Hepatocyte (in vitro differentiated cells): ENCODE data around the gene FGD4. TPM values are rescaled to one million over a fixed set of nuclear protein-coding genes. Genes with fewer than 3 reads are reported as not detected.

Experiments
- DNase-seq: peaks from one replicate; pipeline ENCODE4 v3.0.0-alpha.2; 2016; ENCODE audit warnings: low spot score
- H2AFZ ChIP-seq: fragments of 200-600 bp; sonication (generic); 2 replicates; pipeline ENCODE4 v1.6.0; 2016; ENCODE audit warnings: antibody characterized with exemption, mild to moderate bottlenecking
- H3K27ac ChIP-seq: fragments of 200-600 bp; sonication (generic); 2 replicates; pipeline ENCODE4 v1.5.1; 2016; ENCODE audit warnings: mild to moderate bottlenecking
- H3K27me3 ChIP-seq: fragments of 200-600 bp; sonication (generic); 2 replicates; pipeline ENCODE4 v1.6.1; 2016
- H3K36me3 ChIP-seq: fragments of 200-600 bp; sonication (generic); replicated peaks from 2 replicates; pipeline ENCODE4 v1.5.1; 2016; ENCODE audit warnings: low read depth; ENCODE audit not compliant: insufficient read depth
- H3K4me1 ChIP-seq: fragments of 200-600 bp; sonication (generic); 2 replicates; pipeline ENCODE4 v1.5.1; 2016; ENCODE audit warnings: mild to moderate bottlenecking, moderate library complexity; ENCODE audit not compliant: insufficient read depth
- H3K4me2 ChIP-seq: fragments of 200-600 bp; sonication (generic); 2 replicates; pipeline ENCODE4 v1.6.0; 2016
- H3K4me3 ChIP-seq: fragments of 200-600 bp; sonication (generic); 2 replicates; pipeline ENCODE4 v1.5.1; 2016; ENCODE audit warnings: mild to moderate bottlenecking
- H3K79me2 ChIP-seq: fragments of 200-600 bp; sonication (generic); 2 replicates; pipeline ENCODE4 v1.6.0; 2017; ENCODE audit warnings: mild to moderate bottlenecking
- H3K9me2 ChIP-seq: fragments of 200-600 bp; sonication (generic); replicated peaks from 2 replicates; pipeline ENCODE4 v1.6.0; 2017; ENCODE audit warnings: mild to moderate bottlenecking; ENCODE audit not compliant: insufficient read depth
- H3K9me3 ChIP-seq: fragments of 200-600 bp; sonication (generic); 2 replicates; pipeline ENCODE4 v1.5.1; 2016; ENCODE audit warnings: low read depth, mild to moderate bottlenecking
- H4K20me1 ChIP-seq: fragments of 200-600 bp; sonication (generic); 2 replicates; pipeline ENCODE4 v1.6.0; 2016; ENCODE audit warnings: mild to moderate bottlenecking; ENCODE audit not compliant: insufficient read depth, poor library complexity, severe bottlenecking
- CTCF ChIP-seq: fragments of 200-600 bp; sonication (generic); IDR thresholded peaks from 2 replicates; pipeline ENCODE4 v1.5.1; 2016; ENCODE audit warnings: antibody characterized with exemption, mild to moderate bottlenecking; ENCODE audit not compliant: poor library complexity
- EZH2 ChIP-seq: fragments of 200-600 bp; sonication (generic); IDR thresholded peaks from 2 replicates; pipeline ENCODE4 v1.6.1; 2016; ENCODE audit warnings: antibody characterized with exemption, mild to moderate bottlenecking, borderline replicate concordance
- EZH2phosphoT487 ChIP-seq: fragments of 200-600 bp; sonication (generic); IDR thresholded peaks from one replicate; pipeline ENCODE4 v1.6.1; 2018; ENCODE audit warnings: antibody characterized with exemption, mild to moderate bottlenecking, low read depth, moderate library complexity; ENCODE audit not compliant: unreplicated experiment, severe bottlenecking
- WGBS: methylation state at CpG from one replicate; pipeline ENCODE4 v1.1.6; 2016; ENCODE audit warnings: low lambda C conversion rate; ENCODE audit errors: missing lambda C conversion rate; 5-methylcytosine and 5-hydroxymethylcytosine counted together
- polyA plus RNA-seq: library from polyadenylated mRNA; unstranded; fragments of >200 nt; fragmentation: Nextera tagmentation; extraction: Ambion mirVana; gene quantifications from 2 replicates; pipeline ENCODE4 v1.2.1, GENCODE V29; 2016
- total RNA-seq: library from RNA; depleted of rRNA; stranded (reverse); fragments of >200 nt; gene quantifications from 2 replicates; pipeline ENCODE4 v1.2.3, GENCODE V29; 2014

Gene FGD4
- total and polyA plus RNA-seq, 2 experiments from 2014 or later = 15.2 to 41.5 TPM

- Histone ChIP-seq H3K27me3 (no peaks in the 10 kb centered on the region), H3K9me3 (no peaks in the 10 kb centered on the region), H3K27ac (no peak overlapping the region), H3K9me2 (no peaks in the 10 kb centered on the region), H3K4me3 (no peak overlapping the region), H3K36me3 (no peaks in the 10 kb centered on the region), H4K20me1 (peaks cover 3% of the 10 kb centered on the region), H3K4me2 (no peak overlapping the region), H3K79me2 (peaks cover 1% of the 10 kb centered on the region), H3K4me1 (no peaks in the 10 kb centered on the region), H2AFZ (no peak overlapping the region)
- no peak for DNase-seq
- 55% methylated on average over 4 of the region's 4 CpGs for WGBS
- TF ChIP-seq EZH2phosphoT487 (no peak), EZH2 (no peak)
Measured at GRCh38 chr12:32589165-32589865, 190.0 kb downstream of the FGD4 start.

GRCh38 chr12:32595251-32595650 lies 195.9 kb downstream of the FGD4 start:
- Histone ChIP-seq H3K79me2 (no peaks in the 10 kb centered on the region), H3K27ac (peak overlapping the region; percentile 4), H3K9me2 (no peaks in the 10 kb centered on the region), H3K36me3 (no peaks in the 10 kb centered on the region), H3K4me1 (no peaks in the 10 kb centered on the region), H2AFZ (no peak overlapping the region), H3K27me3 (no peaks in the 10 kb centered on the region), H3K4me3 (no peak overlapping the region), H3K9me3 (no peaks in the 10 kb centered on the region), H4K20me1 (no peaks in the 10 kb centered on the region), H3K4me2 (no peak overlapping the region)
- no peak for TF ChIP-seq EZH2
- TF ChIP-seq CTCF = no peak
- no peak for TF ChIP-seq EZH2phosphoT487
- DNase-seq = peak; percentile 17
- WGBS = 47% methylated on average over 2 of the region's 2 CpGs

- no peaks in the 10 kb centered on the region for H3K27me3 ChIP-seq
- H3K36me3 ChIP-seq = no peaks in the 10 kb centered on the region
- H3K4me1 ChIP-seq = no peaks in the 10 kb centered on the region
- TF ChIP-seq EZH2 = no peak
- no peak for TF ChIP-seq CTCF
- TF ChIP-seq EZH2phosphoT487 = no peak
- no peaks in the 10 kb centered on the region for H3K9me2 ChIP-seq
- H3K4me3 ChIP-seq = no peak overlapping the region
- no peak overlapping the region for H3K4me2 ChIP-seq
- no peaks in the 10 kb centered on the region for H4K20me1 ChIP-seq
- no peak overlapping the region for H3K27ac ChIP-seq
- H3K9me3 ChIP-seq = no peaks in the 10 kb centered on the region
- WGBS = 33% methylated on average over 1 of the region's 1 CpG
- DNase-seq = no peak
- H2AFZ ChIP-seq = no peak overlapping the region
- H3K79me2 ChIP-seq = no peaks in the 10 kb centered on the region
Measured at GRCh38 chr12:32596030-32596429, 196.7 kb downstream of the FGD4 start.

GRCh38 chr12:32598688-32599087 lies 199.3 kb downstream of the FGD4 start:
- WGBS = 86% methylated on average over 1 of the region's 1 CpG
- Histone ChIP-seq H3K4me2 (no peak overlapping the region), H3K79me2 (no peaks in the 10 kb centered on the region), H4K20me1 (no peaks in the 10 kb centered on the region), H2AFZ (no peak overlapping the region), H3K36me3 (no peaks in the 10 kb centered on the region), H3K27ac (no peak overlapping the region), H3K4me3 (no peak overlapping the region), H3K4me1 (no peaks in the 10 kb centered on the region), H3K9me2 (no peaks in the 10 kb centered on the region), H3K27me3 (no peaks in the 10 kb centered on the region), H3K9me3 (no peaks in the 10 kb centered on the region)
- DNase-seq = no peak
- TF ChIP-seq CTCF (no peak), EZH2 (no peak), EZH2phosphoT487 (no peak)
